ENCODE data around the gene C10orf67.

GRCh38 chr10:23371073-23371472, 26.5 kb upstream of the C10orf67 start:
- TF ChIP-seq CTCF (IDR thresholded peaks at IDR 0.05): no peak
- no peak for TF ChIP-seq ZFX (IDR thresholded peaks at IDR 0.05; ENCODE audit: borderline replicate concordance)
